ACC112 (cell line): ENCODE results near the gene TAAR1.
"Not testable (repeated sequence)": the region's sequence is repeated elsewhere in the genome, so short reads cannot be mapped to it uniquely, and the experiment has no call there.

ENCODE experiments used
- H2AFZ ChIP-seq: fragments of 200-600 bp; sonication (generic); one replicate; pipeline ENCODE4 v1.6.0; 2017; ENCODE audit warnings: antibody characterized with exemption, low read length; ENCODE audit not compliant: unreplicated experiment
- H3K27ac ChIP-seq: fragments of 200-600 bp; sonication (generic); 2 replicates; pipeline ENCODE4 v1.5.1; 2014; ENCODE audit warnings: low read depth, mild to moderate bottlenecking, antibody characterized with exemption, low read length, moderate library complexity
- H3K27me3 ChIP-seq: fragments of 200-600 bp; sonication (generic); 2 replicates; pipeline ENCODE4 v1.6.1; 2014; ENCODE audit warnings: mild to moderate bottlenecking, antibody characterized with exemption, low read length, moderate library complexity, mixed read lengths; ENCODE audit not compliant: insufficient read depth
- H3K36me3 ChIP-seq: fragments of 200-600 bp; sonication (generic); 2 replicates; pipeline ENCODE4 v1.6.1; 2016; ENCODE audit warnings: mild to moderate bottlenecking, antibody characterized with exemption, low read length, moderate library complexity, mixed read lengths; ENCODE audit not compliant: insufficient read depth
- H3K4me1 ChIP-seq: fragments of 200-600 bp; sonication (generic); one replicate; pipeline ENCODE4 v1.6.1; 2016; ENCODE audit warnings: low read length, mixed read lengths; ENCODE audit not compliant: insufficient read depth, unreplicated experiment, control insufficient read depth
- H3K4me3 ChIP-seq: fragments of 200-600 bp; sonication (generic); 2 replicates; pipeline ENCODE4 v1.5.1; 2014; ENCODE audit warnings: mild to moderate bottlenecking, low read depth, low read length
- H3K79me2 ChIP-seq: fragments of 200-600 bp; sonication (generic); one replicate; pipeline ENCODE4 v1.6.0; 2016; ENCODE audit warnings: low read length; ENCODE audit not compliant: control insufficient read depth, unreplicated experiment, insufficient read depth

TAAR1 gene

GRCh38 chr6:132659082-132659481, at the start of gene TAAR1:
Gene TAAR1, minus strand, starts transcription at chr6:132659182. Its CDS starts 13,179 bp downstream, at chr6:132646003.
- Histone ChIP-seq H3K79me2 (no peaks in the 10 kb centered on the region), H3K4me3 (no peak within 1 kb of the TSS), H3K27ac (no peak within 1 kb of the TSS), H3K27me3 (peaks cover 7% of the 10 kb centered on the region), H2AFZ (peak within 1 kb of the TSS; percentile 3), H3K4me1 (no peaks in the 10 kb centered on the region), H3K36me3 (no peaks in the 10 kb centered on the region)

GRCh38 chr6:132708771-132709170, 49.8 kb upstream of the TAAR1 start:
- no peak overlapping the region for H3K27ac ChIP-seq
- no peak overlapping the region for H2AFZ ChIP-seq
- H3K36me3 ChIP-seq, result no peaks in the 10 kb centered on the region
- H3K4me1 ChIP-seq, result peaks cover 7% of the 10 kb centered on the region
- no peak overlapping the region for H3K4me3 ChIP-seq
- H3K27me3 ChIP-seq, result 0 out of 2 replicates have a peak, but pooled peaks cover 3% of the 10 kb centered on the region
- H3K79me2 ChIP-seq, result no peaks in the 10 kb centered on the region

- Histone ChIP-seq H3K27me3 (peaks cover 8% of the 10 kb centered on the region; the same call in 1 of the 2 replicates), H3K79me2 (no peaks in the 10 kb centered on the region), H3K4me3 (no peak overlapping the region), H3K4me1 (peaks cover 7% of the 10 kb centered on the region), H3K27ac (no peak overlapping the region), H3K36me3 (no peaks in the 10 kb centered on the region), H2AFZ (no peak overlapping the region)
Observed at GRCh38 chr6:132708002-132708401, 49.0 kb upstream of the TAAR1 start.

DNA sequence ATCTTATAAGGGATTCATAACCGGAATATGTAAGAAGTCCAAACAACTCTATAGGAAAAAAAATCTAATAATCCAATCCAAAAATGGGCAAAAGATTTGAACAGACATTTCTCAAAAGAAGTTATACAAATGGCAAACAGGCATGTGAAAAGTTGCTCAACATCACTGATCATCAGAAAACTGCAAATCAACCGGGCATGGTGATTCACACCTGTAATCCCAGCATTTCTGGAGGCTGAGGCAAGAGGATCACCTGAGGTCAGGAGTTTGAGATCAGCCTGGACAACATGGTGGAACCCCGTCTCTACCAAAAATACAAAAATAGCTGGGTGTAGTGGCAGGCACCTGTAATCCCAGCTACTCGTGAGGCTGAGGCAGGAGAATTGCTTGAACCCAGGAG, 47.8 kb upstream of the TAAR1 start:
- H3K27me3 ChIP-seq, result peaks cover 15% of the 10 kb centered on the region; the same call in 1 of the 2 replicates
- H3K27ac ChIP-seq, H3K4me3 ChIP-seq, H2AFZ ChIP-seq, H3K79me2 ChIP-seq, H3K4me1 ChIP-seq, H3K36me3 ChIP-seq: not testable (repeated sequence)

GRCh38 chr6:132703936-132704335, 45.0 kb upstream of the TAAR1 start:
- Histone ChIP-seq H3K27ac (no peak overlapping the region), H3K4me1 (no peaks in the 10 kb centered on the region), H3K36me3 (no peaks in the 10 kb centered on the region), H3K4me3 (no peak overlapping the region), H2AFZ (no peak overlapping the region), H3K27me3 (peaks cover 15% of the 10 kb centered on the region; the same call in 1 of the 2 replicates), H3K79me2 (no peaks in the 10 kb centered on the region)

GRCh38 chr6:132698608-132699007, 39.6 kb upstream of the TAAR1 start:
- H2AFZ ChIP-seq, result no peak overlapping the region
- no peak overlapping the region for H3K4me3 ChIP-seq
- no peak overlapping the region for H3K27ac ChIP-seq
- no peaks in the 10 kb centered on the region for H3K36me3 ChIP-seq
- peaks cover 11% of the 10 kb centered on the region; the same call in 1 of the 2 replicates for H3K27me3 ChIP-seq
- H3K79me2 ChIP-seq, result no peaks in the 10 kb centered on the region
- peaks cover 4% of the 10 kb centered on the region for H3K4me1 ChIP-seq

DNA sequence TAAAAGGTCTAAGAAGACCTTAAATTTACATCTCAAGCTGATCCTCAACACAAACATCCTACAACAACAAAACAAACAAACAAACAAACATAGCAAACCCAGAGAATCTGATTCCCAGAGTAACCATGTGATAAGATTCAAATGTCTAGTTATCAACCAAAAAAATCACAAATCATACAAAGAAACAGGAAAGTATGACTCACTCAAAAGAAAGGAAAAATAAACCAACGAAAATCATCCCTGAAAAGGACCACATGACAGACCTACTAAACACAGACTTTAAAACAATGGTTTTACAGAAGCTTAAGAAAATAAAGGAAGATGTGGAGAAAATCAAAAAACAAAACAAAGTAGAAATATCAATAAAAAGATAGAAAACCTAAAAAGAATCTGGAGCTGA, 36.8 kb upstream of the TAAR1 start:
- Histone ChIP-seq H3K4me3 (no peak overlapping the region), H2AFZ (no peak overlapping the region), H3K36me3 (no peaks in the 10 kb centered on the region), H3K79me2 (no peaks in the 10 kb centered on the region), H3K27ac (no peak overlapping the region), H3K27me3 (no peaks in the 10 kb centered on the region), H3K4me1 (peaks cover 12% of the 10 kb centered on the region)

- no peak overlapping the region for H2AFZ ChIP-seq
- H3K4me1 ChIP-seq, result peaks cover 12% of the 10 kb centered on the region
- no peak overlapping the region for H3K27ac ChIP-seq
Observed at GRCh38 chr6:132693478-132693877, 34.5 kb upstream of the TAAR1 start.

GRCh38 chr6:132690678-132691077, 31.7 kb upstream of the TAAR1 start:
- peaks cover 16% of the 10 kb centered on the region for H3K4me1 ChIP-seq
- H3K27ac ChIP-seq, result no peak overlapping the region
- no peaks in the 10 kb centered on the region for H3K27me3 ChIP-seq
- no peak overlapping the region for H2AFZ ChIP-seq
- no peak overlapping the region for H3K4me3 ChIP-seq
- no peaks in the 10 kb centered on the region for H3K36me3 ChIP-seq
- no peaks in the 10 kb centered on the region for H3K79me2 ChIP-seq

More at GRCh38 chr6:132693478-132693877, 34.5 kb upstream of the TAAR1 start:
- Histone ChIP-seq H3K79me2 (no peaks in the 10 kb centered on the region), H3K4me3 (no peak overlapping the region), H3K36me3 (no peaks in the 10 kb centered on the region), H3K27me3 (no peaks in the 10 kb centered on the region)

DNA sequence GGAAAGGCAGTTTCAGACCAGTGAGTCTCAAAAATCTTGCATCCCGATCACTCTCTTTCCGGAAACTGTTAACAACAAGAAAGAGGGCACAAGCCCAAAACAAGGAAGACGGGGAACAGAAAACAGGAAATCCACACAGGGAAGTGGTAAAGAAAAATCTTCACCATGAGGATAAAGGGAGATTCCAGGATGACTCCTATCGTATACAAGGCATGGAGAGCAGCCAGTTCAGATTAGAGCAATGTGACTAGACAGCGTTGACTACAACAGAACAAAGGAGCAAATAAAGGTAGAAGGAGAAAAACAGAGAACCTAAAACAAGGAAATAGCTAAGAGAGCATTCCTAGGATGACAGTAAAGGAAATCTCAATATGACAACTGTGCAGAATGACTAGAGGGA, 28.3 kb upstream of the TAAR1 start:
- H3K27ac ChIP-seq, result no peak overlapping the region
- H3K4me3 ChIP-seq, result no peak overlapping the region
- H3K4me1 ChIP-seq, result peaks cover 4% of the 10 kb centered on the region
- H3K27me3 ChIP-seq, result no peaks in the 10 kb centered on the region
- H2AFZ ChIP-seq, result peak overlapping the region; percentile 11
- no peaks in the 10 kb centered on the region for H3K36me3 ChIP-seq
- H3K79me2 ChIP-seq, result no peaks in the 10 kb centered on the region

GRCh38 chr6:132686531-132686930, 27.5 kb upstream of the TAAR1 start:
- Histone ChIP-seq H2AFZ (no peak overlapping the region), H3K4me1 (peaks cover 4% of the 10 kb centered on the region), H3K27me3 (no peaks in the 10 kb centered on the region), H3K4me3 (no peak overlapping the region), H3K27ac (no peak overlapping the region), H3K79me2 (no peaks in the 10 kb centered on the region), H3K36me3 (no peaks in the 10 kb centered on the region)
